Dermis blood vessel endothelial cell (primary cell): Measurements from ENCODE around the gene UBE2J1. TPM values are rescaled to one million over a fixed set of nuclear protein-coding genes. Genes with fewer than 3 reads are reported as not detected.
"Not testable (repeated sequence)": the region's sequence is repeated elsewhere in the genome, so short reads cannot be mapped to it uniquely, and the experiment has no call there.

Experiments
- DNase-seq: peaks from one replicate; pipeline ENCODE4 v3.0.0; 2010
- total RNA-seq: library from RNA; depleted of rRNA; stranded (reverse); fragments of >200 nt; gene quantifications from 2 replicates; pipeline ENCODE4 v1.2.3, GENCODE V29; 2014

UBE2J1 gene
- total RNA-seq, 1 donor from 2014 or later: 48.2 TPM

- no peak for DNase-seq
Measured at GRCh38 chr6:89317067-89317466, 35.5 kb downstream of the UBE2J1 start.

- DNase-seq: no peak
Measured at GRCh38 chr6:89315249-89315885, 37.2 kb downstream of the UBE2J1 start, which contains the start of gene GABRR2. GABRR2 (minus strand) TSS chr6:89315299; CDS start chr6:89315165, 134 bp downstream.

GRCh38 chr6:89314692-89315091 lies 37.8 kb downstream of the UBE2J1 start:
- no peak for DNase-seq

- peak; percentile 61 for DNase-seq
Measured at GRCh38 chr6:89313006-89313405, 39.5 kb downstream of the UBE2J1 start.

- peak; percentile 95 for DNase-seq
Measured at GRCh38 chr6:89311853-89312531, 40.5 kb downstream of the UBE2J1 start.

GRCh38 chr6:89311530-89311852 lies 41.0 kb downstream of the UBE2J1 start:
- DNase-seq: no peak

GRCh38 chr6:89310929-89311328 lies 41.6 kb downstream of the UBE2J1 start:
- DNase-seq: peak; percentile 40

GRCh38 chr6:89308525-89309395 lies 43.8 kb downstream of the UBE2J1 start:
- DNase-seq: no peak

GRCh38 chr6:89304517-89304916 lies 48.0 kb downstream of the UBE2J1 start:
- not testable (repeated sequence) for DNase-seq

GRCh38 chr6:89302936-89303335 lies 49.6 kb downstream of the UBE2J1 start:
- DNase-seq: no peak

GRCh38 chr6:89302195-89302770 lies 50.2 kb downstream of the UBE2J1 start:
- no peak for DNase-seq

GRCh38 chr6:89301586-89302194 lies 50.8 kb downstream of the UBE2J1 start:
- DNase-seq: no peak

- peak; percentile 91 for DNase-seq
Measured at GRCh38 chr6:89299466-89299850, 53.1 kb downstream of the UBE2J1 start.

GRCh38 chr6:89298680-89299465 lies 53.6 kb downstream of the UBE2J1 start:
- peak; percentile 75 for DNase-seq

- DNase-seq: peak; percentile 99
Measured at GRCh38 chr6:89297695-89298351, 54.7 kb downstream of the UBE2J1 start.

- DNase-seq: no peak
Measured at GRCh38 chr6:89295981-89296380, 56.5 kb downstream of the UBE2J1 start.

GRCh38 chr6:89295116-89295515 lies 57.4 kb downstream of the UBE2J1 start:
- not testable (repeated sequence) for DNase-seq

GRCh38 chr6:89291256-89291819 lies 61.2 kb downstream of the UBE2J1 start:
- DNase-seq: no peak

- no peak for DNase-seq
Measured at GRCh38 chr6:89290401-89291155, 61.9 kb downstream of the UBE2J1 start.

- DNase-seq: no peak
Measured at GRCh38 chr6:89289710-89290109, 62.8 kb downstream of the UBE2J1 start.
